ENCODE data around the gene LCN10.
"Not testable (repeated sequence)": the region's sequence is repeated elsewhere in the genome, so short reads cannot be mapped to it uniquely, and the experiment has no call there.

Gene LCN10

GRCh38 chr9:136773386-136774044 lies 30.8 kb upstream of the LCN10 start:
- DNase-seq (ENCODE audit: low spot score) = peak; percentile 77

- no peak for DNase-seq (ENCODE audit: low spot score)
Measured at GRCh38 chr9:136771907-136772415, 29.2 kb upstream of the LCN10 start.

GRCh38 chr9:136769710-136770191 lies 27.0 kb upstream of the LCN10 start:
- DNase-seq (ENCODE audit: low spot score) = no peak

GRCh38 chr9:136766410-136767120 lies 23.8 kb upstream of the LCN10 start:
- peak; percentile 72 for DNase-seq (ENCODE audit: low spot score)

GRCh38 chr9:136765745-136766409 lies 23.1 kb upstream of the LCN10 start:
- not testable (repeated sequence) for DNase-seq (ENCODE audit: low spot score)

- DNase-seq (ENCODE audit: low spot score) = no peak
Measured at GRCh38 chr9:136765041-136765440, 22.3 kb upstream of the LCN10 start.

- DNase-seq (ENCODE audit: low spot score) = no peak
Measured at GRCh38 chr9:136764301-136764891, 21.7 kb upstream of the LCN10 start, which contains the start of gene LCN15. Gene LCN15, minus strand, starts transcription at chr9:136764518. Its CDS starts 30 bp downstream, at chr9:136764488.

- no peak for DNase-seq (ENCODE audit: low spot score)
Measured at GRCh38 chr9:136763649-136764035, 20.9 kb upstream of the LCN10 start.

GRCh38 chr9:136762915-136763648 lies 20.3 kb upstream of the LCN10 start:
- peak; percentile 89 for DNase-seq (ENCODE audit: low spot score)

- DNase-seq (ENCODE audit: low spot score) = no peak
Measured at GRCh38 chr9:136762221-136762691, 19.5 kb upstream of the LCN10 start.

GRCh38 chr9:136761545-136761981 lies 18.8 kb upstream of the LCN10 start:
- DNase-seq (ENCODE audit: low spot score) = no peak

GRCh38 chr9:136760834-136761544 lies 18.2 kb upstream of the LCN10 start:
- peak; percentile 89 for DNase-seq (ENCODE audit: low spot score)

GRCh38 chr9:136760424-136760823 lies 17.7 kb upstream of the LCN10 start:
- peak; percentile 71 for DNase-seq (ENCODE audit: low spot score)

GRCh38 chr9:136759436-136760325 lies 16.9 kb upstream of the LCN10 start:
- no peak for DNase-seq (ENCODE audit: low spot score)

GRCh38 chr9:136759001-136759400 lies 16.3 kb upstream of the LCN10 start:
- no peak for DNase-seq (ENCODE audit: low spot score)

GRCh38 chr9:136757751-136758140 lies 15.0 kb upstream of the LCN10 start:
- DNase-seq (ENCODE audit: low spot score) = no peak

GRCh38 chr9:136757328-136757727 lies 14.6 kb upstream of the LCN10 start:
- DNase-seq (ENCODE audit: low spot score) = no peak

- DNase-seq (ENCODE audit: low spot score) = no peak
Measured at GRCh38 chr9:136756836-136757235, 14.1 kb upstream of the LCN10 start.

GRCh38 chr9:136756134-136756438 lies 13.3 kb upstream of the LCN10 start:
- no peak for DNase-seq (ENCODE audit: low spot score)

All from SK-N-DZ (cell line).